AG09319 (cell line): Measurements from ENCODE around the gene TRIP10.

Source experiments
- DNase-seq: peaks from one replicate; pipeline ENCODE4 v3.0.0-alpha.2; 2010; ENCODE audit warnings: low read depth; ENCODE audit errors: extremely low read depth
- TF ChIP-seq, protein P1 (sequence below): IDR thresholded peaks from 2 replicates; pipeline ENCODE4 v1.5.1; 2011; ENCODE audit warnings: low read depth, mild to moderate bottlenecking, inconsistent platforms, low read length, moderate library complexity

TRIP10 gene

DNA sequence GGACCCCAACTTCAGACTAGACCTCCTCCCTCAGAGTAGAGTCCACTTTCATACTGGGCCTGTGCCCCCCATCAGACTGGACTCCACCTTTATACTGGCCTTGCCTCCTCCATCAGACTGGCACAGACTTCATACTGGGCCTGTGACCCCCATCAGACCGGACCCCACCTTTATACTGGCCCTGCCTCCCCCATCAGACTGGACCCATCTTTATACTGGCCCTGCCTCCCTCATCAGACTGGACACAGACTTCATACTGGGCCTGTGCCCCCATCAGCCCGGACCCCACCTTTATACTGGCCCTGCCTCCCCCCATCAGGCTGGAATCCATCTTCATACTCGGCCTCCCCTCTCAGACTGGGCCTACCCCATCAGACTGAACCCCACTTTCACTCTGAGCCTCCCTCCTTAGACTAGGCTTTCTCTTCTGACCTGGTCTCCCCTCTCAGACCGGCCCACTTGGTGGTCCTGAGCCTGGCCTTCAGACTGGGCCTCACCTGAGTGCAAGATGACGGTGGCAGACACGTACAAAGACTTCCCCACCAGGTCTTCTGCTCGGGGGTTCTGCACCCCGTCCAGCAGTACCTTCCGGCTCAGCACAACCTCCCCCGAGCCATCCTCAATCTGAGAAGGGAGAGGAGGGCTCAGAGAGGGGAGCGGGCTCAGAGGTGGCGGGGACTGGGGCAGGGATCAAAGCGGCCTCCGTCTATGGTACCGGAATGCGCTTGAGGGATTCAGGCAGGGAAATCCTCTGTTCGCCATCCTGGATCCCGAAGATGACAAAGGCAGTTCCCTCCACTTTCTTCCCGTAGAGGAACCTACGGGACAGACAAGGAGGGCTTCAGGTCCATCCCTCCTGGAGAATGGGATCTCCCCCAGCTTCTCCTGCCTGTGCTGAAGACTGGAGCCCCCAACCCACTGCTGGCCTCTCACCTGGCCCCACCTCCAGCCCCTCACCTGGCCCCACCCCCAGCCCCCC, 26.5 kb upstream of the TRIP10 start:
- no peak for DNase-seq
- TF ChIP-seq, protein P1, sequence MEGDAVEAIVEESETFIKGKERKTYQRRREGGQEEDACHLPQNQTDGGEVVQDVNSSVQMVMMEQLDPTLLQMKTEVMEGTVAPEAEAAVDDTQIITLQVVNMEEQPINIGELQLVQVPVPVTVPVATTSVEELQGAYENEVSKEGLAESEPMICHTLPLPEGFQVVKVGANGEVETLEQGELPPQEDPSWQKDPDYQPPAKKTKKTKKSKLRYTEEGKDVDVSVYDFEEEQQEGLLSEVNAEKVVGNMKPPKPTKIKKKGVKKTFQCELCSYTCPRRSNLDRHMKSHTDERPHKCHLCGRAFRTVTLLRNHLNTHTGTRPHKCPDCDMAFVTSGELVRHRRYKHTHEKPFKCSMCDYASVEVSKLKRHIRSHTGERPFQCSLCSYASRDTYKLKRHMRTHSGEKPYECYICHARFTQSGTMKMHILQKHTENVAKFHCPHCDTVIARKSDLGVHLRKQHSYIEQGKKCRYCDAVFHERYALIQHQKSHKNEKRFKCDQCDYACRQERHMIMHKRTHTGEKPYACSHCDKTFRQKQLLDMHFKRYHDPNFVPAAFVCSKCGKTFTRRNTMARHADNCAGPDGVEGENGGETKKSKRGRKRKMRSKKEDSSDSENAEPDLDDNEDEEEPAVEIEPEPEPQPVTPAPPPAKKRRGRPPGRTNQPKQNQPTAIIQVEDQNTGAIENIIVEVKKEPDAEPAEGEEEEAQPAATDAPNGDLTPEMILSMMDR: no peak

DNA sequence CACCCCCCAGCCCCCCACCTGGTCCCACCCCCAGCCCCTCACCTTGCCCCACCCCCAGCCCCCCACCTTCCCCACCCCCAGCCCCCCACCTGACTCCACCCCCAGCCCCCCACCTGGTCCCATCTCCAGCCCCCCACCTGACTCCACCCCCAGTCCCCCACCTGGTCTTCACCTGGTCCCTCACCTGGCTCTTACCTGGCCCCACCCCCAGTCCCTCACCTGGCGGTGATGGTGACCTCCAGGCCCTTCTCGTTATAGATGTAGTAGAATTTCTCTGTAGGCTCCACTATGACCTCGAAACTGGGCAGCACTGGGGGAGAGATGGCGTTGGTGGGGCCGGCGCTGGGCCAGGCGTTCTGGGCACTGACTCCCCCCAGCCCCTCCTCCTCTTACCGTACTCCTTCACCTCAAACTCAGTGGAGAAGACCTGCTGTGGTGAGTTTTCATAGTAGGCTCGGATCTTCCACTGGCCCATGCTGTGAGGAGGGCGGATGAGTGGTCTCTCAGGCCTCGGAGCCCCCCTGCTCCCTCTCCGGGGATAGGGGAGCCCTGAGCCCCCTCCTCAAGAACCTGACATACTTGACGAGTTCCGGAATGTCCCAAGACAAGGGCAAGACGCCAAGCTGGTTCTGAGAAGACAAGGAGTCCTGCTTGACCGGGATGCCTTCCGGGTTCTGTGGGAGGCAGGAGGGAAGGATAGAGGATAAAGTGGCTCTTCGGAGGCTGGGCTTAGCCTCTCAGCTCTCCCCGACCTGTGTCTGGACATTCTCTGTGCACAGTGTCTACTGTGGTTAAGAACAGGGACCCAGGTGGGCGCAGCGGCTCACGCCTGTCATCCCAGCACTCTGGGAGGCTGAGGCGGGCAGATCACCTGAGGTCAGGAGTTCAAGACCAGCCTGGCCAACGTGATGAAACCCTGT, 25.4 kb upstream of the TRIP10 start:
- TF ChIP-seq, protein P1: no peak
- no peak for DNase-seq

DNA sequence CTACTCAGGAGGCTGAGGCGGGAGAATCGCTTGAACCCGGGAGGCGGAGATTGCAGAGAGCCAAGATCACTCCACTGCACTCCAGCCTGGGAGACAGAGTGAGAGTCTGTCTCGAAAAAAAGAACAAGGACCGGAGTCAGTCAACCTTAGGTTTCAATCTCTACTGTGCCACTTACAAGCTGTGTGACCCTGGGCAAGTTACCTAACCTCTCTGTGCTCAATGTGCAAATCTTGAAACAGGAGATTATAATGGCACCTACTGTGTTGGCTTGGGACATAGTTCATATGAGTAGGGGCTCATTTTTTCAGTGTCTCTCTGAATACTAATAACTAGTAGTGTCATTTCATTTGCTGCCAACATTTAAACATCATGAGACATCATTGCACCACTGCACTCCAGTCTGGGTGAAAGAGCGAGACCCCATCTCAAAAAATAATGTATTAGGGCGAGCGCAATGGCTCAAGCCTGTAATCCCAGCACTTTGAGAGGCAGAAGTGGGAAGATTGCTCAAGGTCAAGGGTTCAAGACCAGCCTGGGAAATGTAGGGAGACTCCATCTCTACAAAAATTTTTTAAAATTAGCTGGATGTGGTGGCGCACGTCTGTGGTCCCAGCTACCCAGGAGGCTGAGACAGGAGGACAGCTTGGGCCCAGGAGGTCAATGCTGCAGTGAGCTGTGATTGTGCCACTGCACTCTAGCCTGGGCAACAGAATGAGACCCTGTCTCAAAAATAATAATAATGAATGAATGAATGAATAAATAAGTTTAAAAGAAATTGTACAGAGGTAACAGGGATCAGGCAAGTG, 24.5 kb upstream of the TRIP10 start:
- TF ChIP-seq, protein P1: no peak
- no peak for DNase-seq

DNA sequence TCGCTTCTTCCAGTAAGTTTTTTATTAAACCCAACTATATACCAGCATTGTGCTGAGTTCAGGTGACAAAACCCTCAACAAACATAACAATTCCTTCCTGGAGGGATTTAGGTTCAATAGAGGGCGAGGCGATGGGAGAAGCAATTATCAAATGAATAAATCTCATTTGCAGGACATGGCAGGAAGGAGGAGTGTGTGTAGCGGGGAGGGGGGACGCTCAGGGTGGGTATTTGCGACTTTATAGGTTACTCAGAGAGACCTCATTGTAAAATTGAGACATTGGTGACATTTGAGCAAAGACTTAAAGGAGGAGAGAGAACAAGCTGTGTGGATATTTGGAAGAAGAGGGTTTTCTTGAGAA, 22.9 kb upstream of the TRIP10 start:
- DNase-seq: no peak
- TF ChIP-seq, protein P1: no peak

DNA sequence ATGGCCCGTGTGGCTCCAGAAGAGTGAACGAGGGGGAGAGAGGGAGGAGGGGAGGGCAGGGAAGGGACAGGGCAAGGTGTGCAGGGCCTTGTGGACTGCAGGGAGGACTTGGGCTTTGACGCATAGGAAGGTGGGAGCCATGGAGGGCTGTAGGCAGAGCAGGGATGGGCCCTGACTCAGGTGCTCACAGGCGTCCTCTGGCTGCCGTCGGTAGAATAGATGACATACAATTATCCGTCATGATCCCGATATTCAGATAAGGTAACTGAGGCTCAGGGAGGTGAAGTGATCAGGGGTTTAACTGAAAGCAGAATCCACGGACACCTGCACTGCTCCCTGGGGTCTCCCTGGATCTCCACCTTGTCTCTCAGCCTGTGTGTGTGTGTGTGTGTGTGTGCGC, 22.4 kb upstream of the TRIP10 start:
- no peak for DNase-seq
- TF ChIP-seq, protein P1: no peak

DNA sequence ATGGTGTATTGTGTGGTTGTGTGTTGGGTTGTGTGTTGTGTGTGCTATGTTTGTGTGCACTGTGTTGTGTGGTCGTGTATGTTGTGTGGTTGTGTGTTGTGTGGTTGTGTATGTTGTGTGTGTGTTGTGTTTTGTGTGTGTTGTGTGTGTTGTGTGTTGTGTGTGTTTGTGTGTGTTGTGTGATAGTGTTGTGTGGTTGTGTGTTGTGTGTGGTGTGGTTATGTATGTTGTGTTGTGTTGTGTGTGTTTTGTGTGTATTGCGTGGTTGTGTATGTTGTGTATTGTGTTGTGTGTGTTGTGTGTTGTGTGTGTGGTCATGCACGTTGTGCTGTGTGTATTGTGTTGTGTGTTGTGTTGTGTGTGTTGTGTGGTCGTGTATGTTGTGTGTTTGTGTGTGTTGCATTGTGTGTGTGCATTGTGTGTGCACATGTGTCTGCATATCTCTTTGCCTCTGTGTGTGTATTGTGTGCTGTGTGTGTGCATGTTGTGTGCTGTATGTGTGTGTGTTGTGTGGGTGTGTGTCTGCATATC, 22.0 kb upstream of the TRIP10 start:
- TF ChIP-seq, protein P1: no peak
- no peak for DNase-seq
